Common myeloid progenitor, CD34-positive (primary cell): ENCODE data around the gene CER1.

ENCODE experiments used
- CTCF ChIA-PET: fragments of 350-600 bp; sonication (Branson Sonifier 250); formaldehyde crosslinking; loops from one replicate; lab custom pipeline; 2021; ENCODE audit warnings: antibody characterized with exemption; lab: Charles Lee
- POLR2A ChIA-PET: fragments of 350-600 bp; sonication (Branson Sonifier 250); formaldehyde crosslinking; loops from one replicate; lab custom pipeline; 2021; ENCODE audit warnings: antibody characterized with exemption; lab: Charles Lee
- DNase-seq, 3 donors: peaks; one replicate each; pipeline versions ENCODE4 v3.0.0 to v3.0.0-alpha.2; 2013
- H3K27ac ChIP-seq, 2 experiments: 1 replicate in 1 of 2; 2 replicates in 1 of 2; pipeline ENCODE4 v1.7.0; 2013; ENCODE audit warnings: inconsistent platforms in 2 of 2, low read length in 2 of 2, mild to moderate bottlenecking in 2 of 2, low read depth in 1 of 2, moderate library complexity in 1 of 2; ENCODE audit not compliant: severe bottlenecking in 2 of 2, insufficient read depth in 1 of 2, poor library complexity in 1 of 2
- H3K27me3 ChIP-seq, 5 experiments: replicated peaks in 2 of 5; 1 replicate in 3 of 5; 2 replicates in 2 of 5; pipeline versions ENCODE4 v1.6.1 to v1.7.0; 2013; ENCODE audit warnings: low read length in 4 of 5, mild to moderate bottlenecking in 2 of 5, moderate library complexity in 2 of 5, inconsistent platforms in 1 of 5; ENCODE audit not compliant: insufficient read depth in 5 of 5, control insufficient read depth in 4 of 5
- H3K36me3 ChIP-seq, 4 experiments: 1 replicate in 2 of 4; 2 replicates in 2 of 4; pipeline versions ENCODE4 v1.6.1 to v1.7.0; 2013; ENCODE audit warnings: low read length in 3 of 4, control low read depth in 1 of 4, mild to moderate bottlenecking in 1 of 4; ENCODE audit not compliant: control insufficient read depth in 4 of 4, insufficient read depth in 4 of 4
- H3K4me1 ChIP-seq, 4 experiments: 1 replicate in 3 of 4; 2 replicates in 1 of 4; pipeline versions ENCODE4 v1.6.1 to v1.7.1; 2013; ENCODE audit warnings: low read length in 3 of 4, mild to moderate bottlenecking in 3 of 4, control low read depth in 1 of 4, inconsistent platforms in 1 of 4, moderate library complexity in 1 of 4; ENCODE audit not compliant: control insufficient read depth in 4 of 4, insufficient read depth in 4 of 4; ENCODE audit errors: control extremely low read depth in 1 of 4
- H3K4me3 ChIP-seq, 7 experiments: 1 replicate in 4 of 7; 2 replicates in 3 of 7; pipeline versions ENCODE4 v1.5.1 to v1.7.0; 2013; ENCODE audit warnings: mild to moderate bottlenecking in 7 of 7, low read length in 6 of 7, moderate library complexity in 6 of 7, inconsistent platforms in 2 of 7, low read depth in 2 of 7, control low read depth in 1 of 7; ENCODE audit not compliant: insufficient read depth in 4 of 7, control insufficient read depth in 1 of 7; ENCODE audit errors: extremely low read depth in 1 of 7
- H3K9me3 ChIP-seq, 5 experiments: 1 replicate in 4 of 5; 2 replicates in 1 of 5; pipeline versions ENCODE4 v1.6.1 to v1.7.1; 2013; ENCODE audit warnings: low read length in 4 of 5, mild to moderate bottlenecking in 2 of 5, inconsistent platforms in 1 of 5, low read depth in 1 of 5, moderate library complexity in 1 of 5; ENCODE audit not compliant: control insufficient read depth in 4 of 5, insufficient read depth in 2 of 5; ENCODE audit errors: control extremely low read depth in 1 of 5
- WGBS: methylation state at CpG from one replicate; pipeline ENCODE4 v1.1.5; 2013; ENCODE audit not compliant: insufficient coverage; 5-methylcytosine and 5-hydroxymethylcytosine counted together

CER1 gene

GRCh38 chr9:14747111-14747510 lies 24.6 kb upstream of the CER1 start:
- Histone ChIP-seq H3K4me3 (no peak overlapping the region), H3K27me3 (peaks cover 0 to 2% (median 0%) of the 10 kb centered on the region in 5 experiments), H3K27ac (no peak overlapping the region), H3K9me3 (no peaks in the 10 kb centered on the region), H3K4me1 (no peaks in the 10 kb centered on the region), H3K36me3 (peaks cover 0 to 14% (median 3%) of the 10 kb centered on the region in 4 experiments)
- CTCF ChIA-PET, result no interaction called here
- no peak for DNase-seq
- POLR2A ChIA-PET, result no interaction called here

- DNase-seq, result no peak
- Histone ChIP-seq H3K9me3 (no peaks in the 10 kb centered on the region), H3K36me3 (peaks cover 0 to 14% (median 3%) of the 10 kb centered on the region in 4 experiments), H3K27ac (no peak overlapping the region), H3K4me3 (no peak overlapping the region), H3K4me1 (no peaks in the 10 kb centered on the region), H3K27me3 (peaks cover 0 to 2% (median 0%) of the 10 kb centered on the region in 5 experiments)
- 100% methylated on average over 2 of the region's 3 CpGs for WGBS
- POLR2A ChIA-PET, result no interaction called here
- CTCF ChIA-PET, result no interaction called here
Observed at GRCh38 chr9:14746626-14747025, 24.1 kb upstream of the CER1 start.

GRCh38 chr9:14744768-14745167 lies 22.2 kb upstream of the CER1 start:
- Histone ChIP-seq H3K27ac (no peak overlapping the region), H3K9me3 (no peaks in the 10 kb centered on the region), H3K4me1 (no peaks in the 10 kb centered on the region), H3K4me3 (no peak overlapping the region), H3K36me3 (peaks cover 0 to 14% (median 3%) of the 10 kb centered on the region in 4 experiments), H3K27me3 (peaks cover 0 to 2% (median 0%) of the 10 kb centered on the region in 5 experiments)
- no peak for DNase-seq
- no CpG with 5 or more reads among the region's 1 CpG for WGBS
- CTCF ChIA-PET, result no interaction called here
- POLR2A ChIA-PET, result no interaction called here

- H3K36me3 ChIP-seq, result peaks cover 0 to 9% (median 2%) of the 10 kb centered on the region in 4 experiments
- no peaks in the 10 kb centered on the region for H3K4me1 ChIP-seq
- 88% methylated on average over 1 of the region's 3 CpGs for WGBS
- H3K27ac ChIP-seq, result no peak overlapping the region
- ChIA-PET POLR2A (no interaction called here), CTCF (interaction anchor here (0.8 to 1.5 kb wide), 2 partner anchors 9 to 10 kb away, joined by 3 to 4 read pairs; no protein-coding TSS in a partner anchor)
- no peaks in the 10 kb centered on the region for H3K27me3 ChIP-seq
- H3K4me3 ChIP-seq, result no peak overlapping the region
- H3K9me3 ChIP-seq, result no peaks in the 10 kb centered on the region
- no peak for DNase-seq
Observed at GRCh38 chr9:14741369-14741768, 18.8 kb upstream of the CER1 start.

DNA sequence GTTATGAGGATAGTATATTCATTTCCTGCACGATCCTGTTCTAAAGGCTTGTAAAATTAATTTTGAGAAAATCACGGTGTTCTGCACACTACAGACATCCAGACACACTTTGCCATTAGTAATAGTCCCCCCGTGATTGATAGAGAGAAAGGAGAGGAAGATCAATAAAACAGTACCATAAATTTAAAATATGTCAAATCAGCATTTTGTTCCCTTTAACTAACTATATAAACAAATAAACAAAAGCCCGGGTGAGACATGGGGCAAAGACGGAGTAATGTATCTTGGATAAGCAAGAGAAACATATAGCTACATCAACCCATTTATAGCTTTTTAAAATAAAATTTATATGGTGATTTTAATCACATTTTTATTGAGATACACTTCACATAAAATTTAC lies 10.6 kb upstream of the CER1 start:
- Histone ChIP-seq H3K27me3 (no peaks in the 10 kb centered on the region), H3K36me3 (no peaks in the 10 kb centered on the region), H3K4me1 (no peaks in the 10 kb centered on the region), H3K4me3 (no peak overlapping the region), H3K9me3 (no peaks in the 10 kb centered on the region), H3K27ac (no peak overlapping the region)
- CTCF ChIA-PET, result no interaction called here
- WGBS, result no CpG with 5 or more reads among the region's 5 CpGs
- no peak for DNase-seq
- POLR2A ChIA-PET, result no interaction called here

DNA sequence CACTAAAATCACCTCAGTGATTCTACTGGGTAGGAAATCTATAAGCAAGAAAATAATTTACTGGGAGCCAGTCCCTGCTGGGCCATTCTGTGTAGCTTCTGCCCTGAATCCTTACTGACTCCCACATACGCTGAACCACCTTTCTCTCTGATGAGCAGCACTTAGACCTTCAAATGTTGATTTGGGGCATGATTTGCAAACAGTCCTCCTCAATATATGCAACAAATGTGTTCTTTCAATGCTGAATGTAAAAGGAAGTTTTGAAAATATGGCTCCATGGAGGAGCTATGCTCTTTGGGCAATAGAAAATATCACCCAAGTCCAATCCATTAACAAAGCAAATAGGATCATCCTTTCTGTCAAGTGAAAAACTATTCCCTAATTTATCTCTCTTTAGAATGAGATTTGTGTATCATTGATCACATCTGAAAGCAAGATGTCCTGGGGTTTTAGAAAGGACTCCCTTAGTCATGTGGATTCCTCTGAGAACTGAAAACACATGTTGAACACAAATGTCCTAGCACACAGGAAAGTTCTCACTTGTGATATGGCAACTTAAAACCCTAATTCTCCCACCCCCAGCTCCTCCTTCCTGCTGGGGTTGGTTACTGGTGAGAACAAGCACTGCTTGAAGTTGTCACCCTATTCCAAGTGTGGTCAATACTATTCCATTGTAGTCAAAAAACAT lies 8.9 kb upstream of the CER1 start:
- ChIA-PET CTCF (interaction anchor here (1.2 kb wide), 1 partner anchor 10 kb away, joined by 3 read pairs; no protein-coding TSS in a partner anchor), POLR2A (no interaction called here)
- no peaks in the 10 kb centered on the region for H3K36me3 ChIP-seq
- H3K9me3 ChIP-seq, result no peaks in the 10 kb centered on the region
- no peaks in the 10 kb centered on the region for H3K4me1 ChIP-seq
- no peak overlapping the region for H3K27ac ChIP-seq
- no peak overlapping the region for H3K4me3 ChIP-seq
- no peaks in the 10 kb centered on the region for H3K27me3 ChIP-seq
- 100% methylated on average over 1 of the region's 1 CpG for WGBS
- DNase-seq, result no peak

GRCh38 chr9:14730461-14730898 lies 7.9 kb upstream of the CER1 start:
- DNase-seq, result no peak
- Histone ChIP-seq H3K27ac (no peak overlapping the region), H3K4me1 (no peaks in the 10 kb centered on the region), H3K4me3 (no peak overlapping the region), H3K9me3 (no peaks in the 10 kb centered on the region), H3K27me3 (no peaks in the 10 kb centered on the region), H3K36me3 (no peaks in the 10 kb centered on the region)
- WGBS, result no CpG with 5 or more reads among the region's 2 CpGs
- ChIA-PET CTCF (interaction anchor here (1.2 kb wide), 1 partner anchor 11 kb away, joined by 3 read pairs; no protein-coding TSS in a partner anchor), POLR2A (no interaction called here)
